NT2/D1 (cell line): ENCODE data around the gene POM121L2.
A peak's percentile ranks its signal among the peaks of the same experiment; 100 is the strongest.

Experiments
- DNase-seq: peaks from one replicate; pipeline ENCODE4 v3.0.0-alpha.2; 2011; ENCODE audit warnings: low read depth, low spot score
- H3K27me3 ChIP-seq: 2 replicates; pipeline ENCODE4 v1.6.0; 2011; ENCODE audit warnings: mild to moderate bottlenecking; ENCODE audit not compliant: insufficient read length, insufficient read depth
- H3K36me3 ChIP-seq: 2 replicates; pipeline ENCODE4 v1.6.1; 2011; ENCODE audit warnings: mild to moderate bottlenecking, low read length, mixed read lengths; ENCODE audit not compliant: insufficient read depth, insufficient read length
- H3K4me1 ChIP-seq: 2 replicates; pipeline ENCODE4 v1.5.1; 2011; ENCODE audit not compliant: insufficient read depth, insufficient read length
- H3K4me3 ChIP-seq: 2 replicates; pipeline ENCODE4 v1.5.1; 2011; ENCODE audit warnings: low read depth; ENCODE audit not compliant: insufficient read length
- H3K9ac ChIP-seq: 2 replicates; pipeline ENCODE4 v1.6.0; 2011; ENCODE audit warnings: low read depth; ENCODE audit not compliant: insufficient read length
- H3K9me3 ChIP-seq: 2 replicates; pipeline ENCODE4 v1.5.1; 2011; ENCODE audit warnings: mild to moderate bottlenecking, low read length; ENCODE audit not compliant: insufficient read depth
- SUZ12 ChIP-seq: IDR thresholded peaks from 2 replicates; pipeline ENCODE4 v1.6.1; 2011; ENCODE audit not compliant: insufficient read length, insufficient read depth; ENCODE audit errors: extremely low read depth
- YY1 ChIP-seq: IDR thresholded peaks from 2 replicates; pipeline ENCODE4 v1.6.1; 2011; ENCODE audit not compliant: insufficient read length, insufficient read depth
- ZNF274 ChIP-seq: IDR thresholded peaks from 2 replicates; pipeline ENCODE4 v1.6.1; 2011; ENCODE audit warnings: mild to moderate bottlenecking, low read depth, low read length

POM121L2 gene

GRCh38 chr6:27312146-27312949, at the start of gene POM121L2:
POM121L2 (minus strand) TSS chr6:27312273; CDS start chr6:27312170, 103 bp downstream.
- H3K27me3 ChIP-seq, result peaks cover 33% of the 10 kb centered on the region

DNA sequence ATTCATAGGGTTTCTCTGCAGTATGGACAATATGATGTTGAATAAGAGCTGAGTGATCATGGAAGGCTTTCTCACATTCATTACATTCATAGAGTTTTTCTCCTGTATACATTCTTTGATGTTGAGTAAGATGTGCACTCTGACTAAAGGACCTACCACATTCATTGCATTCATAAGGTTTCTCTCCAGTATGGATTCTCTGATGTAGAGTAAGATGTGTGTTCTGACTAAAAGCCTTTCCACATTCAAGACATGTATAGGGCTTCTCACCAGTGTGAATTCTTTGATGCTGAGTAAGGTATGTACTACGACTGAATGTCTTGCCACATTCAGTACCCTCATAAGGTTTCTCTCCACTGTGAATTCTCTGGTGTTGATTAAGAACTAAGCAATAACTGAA, 47.2 kb upstream of the POM121L2 start:
- no peaks in the 10 kb centered on the region for H3K4me1 ChIP-seq
- TF ChIP-seq YY1 (no peak), ZNF274 (no peak), SUZ12 (no peak)
- no peak overlapping the region for H3K9ac ChIP-seq
- peaks cover 72% of the 10 kb centered on the region for H3K9me3 ChIP-seq
- H3K27me3 ChIP-seq, result no peaks in the 10 kb centered on the region
- no peak for DNase-seq
- no peak overlapping the region for H3K4me3 ChIP-seq
- peaks cover 2% of the 10 kb centered on the region for H3K36me3 ChIP-seq

More at GRCh38 chr6:27312146-27312949, at the start of gene POM121L2:
- Histone ChIP-seq H3K9me3 (peaks cover 20% of the 10 kb centered on the region), H3K36me3 (no peaks in the 10 kb centered on the region), H3K4me3 (peak within 1 kb of the TSS; percentile 74), H3K9ac (peak within 1 kb of the TSS; percentile 81), H3K4me1 (no peaks in the 10 kb centered on the region)
- no peak for DNase-seq
- TF ChIP-seq ZNF274, result no peak
- no peak for TF ChIP-seq SUZ12
- no peak for TF ChIP-seq YY1

DNA sequence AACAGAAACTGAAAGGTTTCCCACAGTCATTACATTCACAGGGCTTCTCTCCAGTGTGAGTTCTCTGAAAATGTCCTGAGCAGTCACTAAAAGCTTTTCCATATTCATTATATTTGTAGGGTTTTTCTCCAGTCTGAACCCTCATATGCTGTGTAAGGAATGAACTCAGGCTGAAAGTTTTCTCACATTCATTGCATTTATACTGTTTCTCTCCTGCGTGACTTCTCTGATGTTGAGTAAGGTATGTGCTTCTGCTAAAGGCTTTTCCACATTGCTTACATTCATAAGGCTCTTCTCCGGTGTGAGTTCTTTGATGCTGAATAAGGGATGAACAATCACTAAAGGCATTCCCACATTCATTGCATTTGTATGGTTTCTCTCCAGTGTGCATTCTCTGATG, 46.7 kb upstream of the POM121L2 start:
- H3K4me1 ChIP-seq, result no peaks in the 10 kb centered on the region
- peak; percentile 78 for TF ChIP-seq ZNF274
- TF ChIP-seq SUZ12, result no peak
- H3K9ac ChIP-seq, result no peak overlapping the region
- H3K36me3 ChIP-seq, result peaks cover 2% of the 10 kb centered on the region
- peaks cover 72% of the 10 kb centered on the region for H3K9me3 ChIP-seq
- no peak for DNase-seq
- no peaks in the 10 kb centered on the region for H3K27me3 ChIP-seq
- H3K4me3 ChIP-seq, result no peak overlapping the region

GRCh38 chr6:27352850-27353249, 40.8 kb upstream of the POM121L2 start:
- no peaks in the 10 kb centered on the region for H3K27me3 ChIP-seq
- TF ChIP-seq YY1, result no peak
- H3K9me3 ChIP-seq, result peaks cover 29% of the 10 kb centered on the region

DNA sequence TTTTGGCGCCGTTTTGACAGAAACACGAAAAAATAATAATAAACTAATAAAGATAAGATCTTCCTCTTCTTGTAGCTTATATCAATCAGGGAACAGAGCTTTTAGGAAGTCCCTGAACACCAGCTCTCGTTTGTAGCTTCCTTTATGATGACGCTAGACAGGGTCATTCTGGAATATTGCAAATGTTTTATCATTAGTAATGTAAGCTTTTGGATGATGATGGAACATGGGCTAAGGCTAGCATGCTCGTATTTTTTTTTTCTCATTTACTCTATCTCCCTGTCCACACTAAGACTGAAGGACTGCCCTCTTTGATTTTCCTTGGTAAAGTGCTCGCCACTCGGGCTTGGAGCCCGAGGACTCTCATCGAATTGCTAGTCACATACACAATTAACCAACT, 22.1 kb upstream of the POM121L2 start:
- TF ChIP-seq SUZ12 (no peak), YY1 (no peak), ZNF274 (no peak)
- no peak for DNase-seq
- H3K4me1 ChIP-seq, result no peaks in the 10 kb centered on the region
- no peaks in the 10 kb centered on the region for H3K9me3 ChIP-seq
- H3K36me3 ChIP-seq, result no peaks in the 10 kb centered on the region
- H3K9ac ChIP-seq, result peak overlapping the region; percentile 27
- no peaks in the 10 kb centered on the region for H3K27me3 ChIP-seq
- H3K4me3 ChIP-seq, result peak overlapping the region; percentile 53

More at GRCh38 chr6:27352850-27353249, 40.8 kb upstream of the POM121L2 start:
- H3K4me3 ChIP-seq, result no peak overlapping the region
- no peaks in the 10 kb centered on the region for H3K36me3 ChIP-seq
- no peak for DNase-seq
- H3K9ac ChIP-seq, result no peak overlapping the region
- no peaks in the 10 kb centered on the region for H3K4me1 ChIP-seq

GRCh38 chr6:27333642-27334040, 21.6 kb upstream of the POM121L2 start:
- H3K4me1 ChIP-seq, result no peaks in the 10 kb centered on the region
- no peak for TF ChIP-seq SUZ12
- TF ChIP-seq ZNF274, result no peak
- no peak for TF ChIP-seq YY1
- DNase-seq, result no peak
- H3K9ac ChIP-seq, result peak overlapping the region; percentile 29
- H3K27me3 ChIP-seq, result no peaks in the 10 kb centered on the region
- H3K36me3 ChIP-seq, result no peaks in the 10 kb centered on the region
- no peaks in the 10 kb centered on the region for H3K9me3 ChIP-seq
- H3K4me3 ChIP-seq, result peak overlapping the region; percentile 53

GRCh38 chr6:27332692-27333641, 20.9 kb upstream of the POM121L2 start:
- H3K36me3 ChIP-seq, result no peaks in the 10 kb centered on the region
- no peaks in the 10 kb centered on the region for H3K27me3 ChIP-seq
- peak overlapping the region; percentile 53 for H3K4me3 ChIP-seq
- peak overlapping the region; percentile 29 for H3K9ac ChIP-seq
- H3K9me3 ChIP-seq, result no peaks in the 10 kb centered on the region
- peak; percentile 28 for DNase-seq
- TF ChIP-seq SUZ12, result no peak
- TF ChIP-seq YY1, result no peak
- no peak for TF ChIP-seq ZNF274
- H3K4me1 ChIP-seq, result no peaks in the 10 kb centered on the region
